Astrocyte (in vitro differentiated cells and primary cell): ENCODE data around the gene CHMP4B.

Source experiments
- CTCF ChIP-seq: IDR thresholded peaks from 2 replicates; pipeline ENCODE4 v1.5.1; 2011; ENCODE audit warnings: low read depth, mild to moderate bottlenecking, inconsistent platforms, low read length, moderate library complexity; ENCODE audit not compliant: insufficient read depth
- EZH2 ChIP-seq: IDR thresholded peaks from 2 replicates; pipeline ENCODE4 v1.6.1; 2012; ENCODE audit warnings: mild to moderate bottlenecking, low read length, inconsistent platforms; ENCODE audit not compliant: insufficient read depth

GRCh38 chr20:33820362-33820761 is 9.2 kb downstream of the CHMP4B start:
- TF ChIP-seq CTCF (no peak), EZH2 (no peak)
